PC-3 (cell line): ENCODE results near the gene CNRIP1. TPM values are rescaled to one million over a fixed set of nuclear protein-coding genes. Genes with fewer than 3 reads are reported as not detected.

Source experiments
- ATAC-seq: fragments of 200-7000 bp; cut with Tn5 transposase; 2 replicates; pipeline ENCODE4 v1.9.1; 2020; ENCODE audit warnings: mild to moderate bottlenecking, moderate library complexity
- BruUV-seq: library from RNA; stranded (reverse); fragments of 400-500 nt; replicated peaks from 2 replicates; lab custom pipeline; 2021; lab: Mats Ljungman, UMichigan
- CTCF ChIA-PET: fragments of 300-600 bp; sonication (Branson Sonifier 250); formaldehyde crosslinking; loops from one replicate; lab custom pipeline; 2022; ENCODE audit warnings: antibody characterized with exemption; lab: Charles Lee
- POLR2A ChIA-PET: fragments of 300-600 bp; sonication (Branson Sonifier 250); formaldehyde crosslinking; loops from one replicate; lab custom pipeline; 2022; ENCODE audit warnings: antibody characterized with exemption; ENCODE audit not compliant: unreplicated experiment; lab: Charles Lee
- DNase-seq: peaks from one replicate; pipeline ENCODE4 v3.0.0-alpha.2; 2015
- H2AFZ ChIP-seq: fragments of 300-600 bp; sonication (generic); 2 replicates; pipeline ENCODE4 v1.6.0; 2016; ENCODE audit warnings: antibody characterized with exemption, low read length
- H3F3A ChIP-seq: fragments of 300-600 bp; sonication (generic); one replicate; pipeline ENCODE4 v1.6.0; 2017; ENCODE audit warnings: antibody characterized with exemption, low read length, control low read depth, mild to moderate bottlenecking; ENCODE audit not compliant: unreplicated experiment
- H3K27ac ChIP-seq: fragments of 300-600 bp; sonication (generic); 2 replicates; pipeline ENCODE4 v1.5.1; 2016; ENCODE audit warnings: mild to moderate bottlenecking, low read length
- H3K27me3 ChIP-seq: fragments of 300-600 bp; sonication (generic); 2 replicates; pipeline ENCODE4 v1.6.1; 2016; ENCODE audit warnings: low read length, mixed read lengths
- H3K36me3 ChIP-seq: fragments of 300-600 bp; sonication (generic); 2 replicates; pipeline ENCODE4 v1.6.1; 2016; ENCODE audit warnings: low read depth, mixed run types, low read length, mixed read lengths
- H3K4me1 ChIP-seq: fragments of 300-600 bp; sonication (generic); 2 replicates; pipeline ENCODE4 v1.5.1; 2016; ENCODE audit warnings: low read length; ENCODE audit not compliant: insufficient read depth
- H3K4me2 ChIP-seq: fragments of 300-600 bp; sonication (generic); 2 replicates; pipeline ENCODE4 v1.6.0; 2016; ENCODE audit warnings: low read length
- H3K4me3 ChIP-seq: fragments of 300-600 bp; sonication (generic); 2 replicates; pipeline ENCODE4 v1.5.1; 2016; ENCODE audit warnings: mild to moderate bottlenecking, low read length, mixed read lengths
- H3K79me2 ChIP-seq: fragments of 300-600 bp; sonication (generic); 2 replicates; pipeline ENCODE4 v1.6.1; 2017; ENCODE audit warnings: low read length, mixed read lengths
- H3K9ac ChIP-seq: fragments of 300-600 bp; sonication (generic); 2 replicates; pipeline ENCODE4 v1.6.0; 2016; ENCODE audit warnings: mild to moderate bottlenecking, low read length
- H3K9me2 ChIP-seq: fragments of 300-600 bp; sonication (generic); replicated peaks from 2 replicates; pipeline ENCODE4 v1.6.1; 2016; ENCODE audit warnings: mixed run types, low read length, mixed read lengths
- H3K9me3 ChIP-seq: fragments of 300-600 bp; sonication (generic); 2 replicates; pipeline ENCODE4 v1.6.1; 2016; ENCODE audit warnings: low read length, mixed read lengths
- H4K20me1 ChIP-seq: fragments of 300-600 bp; sonication (generic); 2 replicates; pipeline ENCODE4 v1.6.1; 2016; ENCODE audit warnings: low read length, mixed read lengths
- CTCF ChIP-seq: fragments of 300-600 bp; sonication (generic); conservative IDR thresholded peaks from 2 replicates; pipeline ENCODE4 v1.5.1; 2017; ENCODE audit warnings: antibody characterized with exemption, low read depth, mild to moderate bottlenecking, low read length
- EZH2 ChIP-seq: fragments of 300-600 bp; sonication (generic); IDR thresholded peaks from one replicate; pipeline ENCODE4 v1.6.1; 2017; ENCODE audit warnings: antibody characterized with exemption, mild to moderate bottlenecking, low read length; ENCODE audit not compliant: unreplicated experiment
- EZH2phosphoT487 ChIP-seq: fragments of 300-600 bp; sonication (generic); IDR thresholded peaks from 2 replicates; pipeline ENCODE4 v1.6.1; 2018; ENCODE audit warnings: mild to moderate bottlenecking, antibody characterized with exemption, low read length, borderline replicate concordance
- intact Hi-C: fragments of 100-400 bp; cut with micrococcal nuclease; formaldehyde crosslinking; loops from 2 replicates; pipeline ENCODE4 v1.9.0; 2023
- total RNA-seq: library from RNA; depleted of rRNA; stranded (reverse); fragments of >200 nt; gene quantifications from 2 replicates; pipeline ENCODE4 v1.2.3, GENCODE V29; 2014

The CNRIP1 gene
- total RNA-seq, 1 experiment from 2014 or later = 11.7 TPM

- Histone ChIP-seq H3K9ac (no peak overlapping the region), H3F3A (no peaks in the 10 kb centered on the region), H4K20me1 (no peaks in the 10 kb centered on the region), H3K4me3 (no peak overlapping the region), H3K27me3 (no peaks in the 10 kb centered on the region), H2AFZ (no peak overlapping the region; the same call in 1 of the 2 replicates), H3K27ac (no peak overlapping the region), H3K9me2 (no peaks in the 10 kb centered on the region), H3K79me2 (no peaks in the 10 kb centered on the region), H3K4me2 (no peak overlapping the region), H3K36me3 (no peaks in the 10 kb centered on the region), H3K9me3 (no peaks in the 10 kb centered on the region), H3K4me1 (no peaks in the 10 kb centered on the region)
- POLR2A ChIA-PET = no interaction called here
- CTCF ChIA-PET = no interaction called here
- ATAC-seq = peak; percentile 48
- peak; percentile 33 for DNase-seq
- no TSS peak for BruUV-seq
- no peak for TF ChIP-seq EZH2
- no peak for TF ChIP-seq CTCF
- TF ChIP-seq EZH2phosphoT487 = no peak
- intact Hi-C loops = no loop called here
Measured at GRCh38 chr2:68368654-68369336, 49.0 kb upstream of the CNRIP1 start.

GRCh38 chr2:68367953-68368653 lies 48.4 kb upstream of the CNRIP1 start:
- H3K27me3 ChIP-seq = no peaks in the 10 kb centered on the region
- no peaks in the 10 kb centered on the region for H3K4me1 ChIP-seq
- no peaks in the 10 kb centered on the region for H3K79me2 ChIP-seq
- H3K27ac ChIP-seq = no peak overlapping the region
- intact Hi-C loops = no loop called here
- H3K9me3 ChIP-seq = no peaks in the 10 kb centered on the region
- H3K9ac ChIP-seq = no peak overlapping the region
- CTCF ChIA-PET = no interaction called here
- H3K4me3 ChIP-seq = no peak overlapping the region
- H3K9me2 ChIP-seq = no peaks in the 10 kb centered on the region
- POLR2A ChIA-PET = no interaction called here
- BruUV-seq = no TSS peak
- no peaks in the 10 kb centered on the region for H3F3A ChIP-seq
- ATAC-seq = no peak
- H3K4me2 ChIP-seq = no peak overlapping the region
- TF ChIP-seq EZH2 = no peak
- no peak for TF ChIP-seq EZH2phosphoT487
- TF ChIP-seq CTCF = no peak
- no peaks in the 10 kb centered on the region for H3K36me3 ChIP-seq
- no peak overlapping the region for H2AFZ ChIP-seq
- H4K20me1 ChIP-seq = no peaks in the 10 kb centered on the region
- no peak for DNase-seq

GRCh38 chr2:68366083-68366560 lies 46.4 kb upstream of the CNRIP1 start:
- intact Hi-C loops = no loop called here
- no peaks in the 10 kb centered on the region for H3K9me3 ChIP-seq
- BruUV-seq = no TSS peak
- no peaks in the 10 kb centered on the region for H3K4me1 ChIP-seq
- no peak overlapping the region; the same call in 1 of the 2 replicates for H2AFZ ChIP-seq
- H3K36me3 ChIP-seq = no peaks in the 10 kb centered on the region
- CTCF ChIA-PET = no interaction called here
- no peak for DNase-seq
- H3K79me2 ChIP-seq = no peaks in the 10 kb centered on the region
- no peak overlapping the region for H3K27ac ChIP-seq
- no peak for TF ChIP-seq EZH2
- TF ChIP-seq CTCF = no peak
- TF ChIP-seq EZH2phosphoT487 = no peak
- H3K27me3 ChIP-seq = no peaks in the 10 kb centered on the region
- H3K4me3 ChIP-seq = no peak overlapping the region
- H3K4me2 ChIP-seq = no peak overlapping the region
- H3K9ac ChIP-seq = no peak overlapping the region
- no peak for ATAC-seq
- POLR2A ChIA-PET = no interaction called here
- no peaks in the 10 kb centered on the region for H3F3A ChIP-seq
- H3K9me2 ChIP-seq = no peaks in the 10 kb centered on the region
- H4K20me1 ChIP-seq = no peaks in the 10 kb centered on the region
